SU-DHL-6 (cell line): Measurements from ENCODE around the gene ZNF654.

Source experiments
- H2AFZ ChIP-seq: fragments of 200-600 bp; sonication (generic); 2 replicates; pipeline ENCODE4 v1.6.1; 2014; ENCODE audit warnings: low read depth, mild to moderate bottlenecking, moderate library complexity, mixed read lengths, antibody characterized with exemption, low read length; ENCODE audit not compliant: severe bottlenecking
- H3F3A ChIP-seq: fragments of 200-600 bp; shearing (Covaris generic); 2 replicates; pipeline ENCODE4 v1.6.0; 2016; ENCODE audit warnings: antibody characterized with exemption, mild to moderate bottlenecking; ENCODE audit not compliant: insufficient read depth
- H3K27ac ChIP-seq: fragments of 200-600 bp; sonication (generic); 2 replicates; pipeline ENCODE4 v1.5.1; 2016; ENCODE audit warnings: low read depth, mild to moderate bottlenecking, low read length, moderate library complexity, mixed read lengths
- H3K27me3 ChIP-seq: fragments of 200-600 bp; sonication (generic), shearing (Covaris generic); 2 replicates; pipeline ENCODE4 v1.6.0; 2014; ENCODE audit warnings: mild to moderate bottlenecking, low read length
- H3K36me3 ChIP-seq: fragments of 200-600 bp; sonication (generic); 2 replicates; pipeline ENCODE4 v1.6.1; 2014; ENCODE audit warnings: mild to moderate bottlenecking, low read length, mixed read lengths
- H3K4me2 ChIP-seq: fragments of 300-600, 200-600 bp; shearing (Covaris generic), sonication (generic); 2 replicates; pipeline ENCODE4 v1.6.0; 2014; ENCODE audit warnings: low read length, low read depth, mild to moderate bottlenecking; ENCODE audit not compliant: poor library complexity, severe bottlenecking
- H3K4me3 ChIP-seq: fragments of 200-600 bp; sonication (generic); 2 replicates; pipeline ENCODE4 v1.5.1; 2014; ENCODE audit warnings: antibody characterized with exemption, low read length, mild to moderate bottlenecking, mixed read lengths; ENCODE audit not compliant: insufficient read depth, poor library complexity, severe bottlenecking
- H3K79me2 ChIP-seq: fragments of 200-600 bp; sonication (generic); 2 replicates; pipeline ENCODE4 v1.6.1; 2014; ENCODE audit warnings: mild to moderate bottlenecking, low read length, moderate library complexity; ENCODE audit not compliant: insufficient read depth
- H3K9ac ChIP-seq: fragments of 200-600 bp; sonication (generic); 2 replicates; pipeline ENCODE4 v1.7.0; 2014; ENCODE audit warnings: mild to moderate bottlenecking, low read length
- H3K9me2 ChIP-seq: fragments of 200-600 bp; sonication (generic); replicated peaks from 2 replicates; pipeline ENCODE4 v1.6.1; 2014; ENCODE audit warnings: low read length; ENCODE audit not compliant: insufficient read depth
- H3K9me3 ChIP-seq: fragments of 200-600 bp; sonication (generic); 2 replicates; pipeline ENCODE4 v1.6.1; 2014; ENCODE audit warnings: low read length, mixed read lengths; ENCODE audit not compliant: insufficient read depth
- H4K20me1 ChIP-seq: fragments of 200-600 bp; sonication (generic); 2 replicates; pipeline ENCODE4 v1.6.1; 2014; ENCODE audit warnings: low read depth, mild to moderate bottlenecking, antibody characterized with exemption, low read length, moderate library complexity, mixed read lengths
- CTCF ChIP-seq: fragments of 200-600 bp; sonication (generic); IDR thresholded peaks from one replicate; pipeline ENCODE4 v1.5.1; 2017; ENCODE audit warnings: antibody characterized with exemption, mild to moderate bottlenecking, low read length, moderate library complexity; ENCODE audit not compliant: insufficient read depth, poor library complexity, severe bottlenecking
- EZH2phosphoT487 ChIP-seq: fragments of 200-600 bp; sonication (generic), shearing (Covaris generic); conservative IDR thresholded peaks from 2 replicates; pipeline ENCODE4 v1.6.1; 2018; ENCODE audit warnings: mild to moderate bottlenecking, antibody characterized with exemption, low read length, moderate library complexity, mixed read lengths

Gene ZNF654

GRCh38 chr3:88075072-88075471 lies 16.0 kb downstream of the ZNF654 start:
- no peak overlapping the region for H2AFZ ChIP-seq
- no peak overlapping the region for H3K4me2 ChIP-seq
- no peaks in the 10 kb centered on the region for H3K36me3 ChIP-seq
- no peak overlapping the region for H3K27ac ChIP-seq
- H3K79me2 ChIP-seq, result peaks cover 97% of the 10 kb centered on the region
- no peaks in the 10 kb centered on the region for H3K9me3 ChIP-seq
- H3K9me2 ChIP-seq, result no peaks in the 10 kb centered on the region
- no peak for TF ChIP-seq CTCF
- TF ChIP-seq EZH2phosphoT487, result no peak
- H3K27me3 ChIP-seq, result no peaks in the 10 kb centered on the region
- H3K9ac ChIP-seq, result no peak overlapping the region
- peaks cover 31% of the 10 kb centered on the region for H4K20me1 ChIP-seq
- no peaks in the 10 kb centered on the region for H3F3A ChIP-seq
- no peak overlapping the region for H3K4me3 ChIP-seq

GRCh38 chr3:88075497-88075896 lies 16.4 kb downstream of the ZNF654 start:
- H3K79me2 ChIP-seq, result peaks cover 97% of the 10 kb centered on the region
- TF ChIP-seq EZH2phosphoT487 (no peak), CTCF (no peak)
- no peaks in the 10 kb centered on the region for H3K36me3 ChIP-seq
- H3K9me3 ChIP-seq, result no peaks in the 10 kb centered on the region
- no peak overlapping the region for H3K27ac ChIP-seq
- H3K9ac ChIP-seq, result no peak overlapping the region
- H3K4me2 ChIP-seq, result no peak overlapping the region
- H3F3A ChIP-seq, result no peaks in the 10 kb centered on the region
- no peak overlapping the region for H3K4me3 ChIP-seq
- peaks cover 31% of the 10 kb centered on the region for H4K20me1 ChIP-seq
- no peaks in the 10 kb centered on the region for H3K27me3 ChIP-seq
- no peaks in the 10 kb centered on the region for H3K9me2 ChIP-seq
- H2AFZ ChIP-seq, result no peak overlapping the region

GRCh38 chr3:88076712-88077111 lies 17.7 kb downstream of the ZNF654 start:
- Histone ChIP-seq H3K79me2 (peaks cover 98% of the 10 kb centered on the region), H3K27me3 (no peaks in the 10 kb centered on the region), H2AFZ (no peak overlapping the region), H3K9me2 (no peaks in the 10 kb centered on the region), H3K27ac (no peak overlapping the region), H3K36me3 (peaks cover 3% of the 10 kb centered on the region; the same call in 1 of the 2 replicates), H4K20me1 (peaks cover 36% of the 10 kb centered on the region), H3K9me3 (no peaks in the 10 kb centered on the region), H3K9ac (no peak overlapping the region), H3F3A (no peaks in the 10 kb centered on the region), H3K4me2 (no peak overlapping the region), H3K4me3 (no peak overlapping the region)
- no peak for TF ChIP-seq CTCF

GRCh38 chr3:88078932-88079331 lies 19.9 kb downstream of the ZNF654 start:
- no peaks in the 10 kb centered on the region for H3F3A ChIP-seq
- no peaks in the 10 kb centered on the region for H3K27me3 ChIP-seq
- H2AFZ ChIP-seq, result no peak overlapping the region
- H3K27ac ChIP-seq, result no peak overlapping the region
- H4K20me1 ChIP-seq, result peaks cover 42% of the 10 kb centered on the region
- no peak overlapping the region for H3K4me2 ChIP-seq
- H3K9me3 ChIP-seq, result no peaks in the 10 kb centered on the region
- H3K4me3 ChIP-seq, result no peak overlapping the region
- no peaks in the 10 kb centered on the region for H3K9me2 ChIP-seq
- H3K36me3 ChIP-seq, result peaks cover 5% of the 10 kb centered on the region; the same call in 1 of the 2 replicates
- TF ChIP-seq EZH2phosphoT487 (no peak), CTCF (no peak)
- peaks cover 96% of the 10 kb centered on the region for H3K79me2 ChIP-seq
- H3K9ac ChIP-seq, result no peak overlapping the region
